CD14-positive monocyte (primary cell): ENCODE measurements around the gene DCUN1D3. TPM values are rescaled to one million over a fixed set of nuclear protein-coding genes. Genes with fewer than 3 reads are reported as not detected.

Experiments
- DNase-seq, 3 donors: peaks; one replicate each; pipeline ENCODE4 v3.0.0-alpha.2; 2011 to 2022
- H2AFZ ChIP-seq: 2 replicates; pipeline ENCODE4 v1.6.0; 2012; ENCODE audit warnings: mild to moderate bottlenecking, low read depth, low read length, inconsistent platforms; ENCODE audit not compliant: insufficient read depth, poor library complexity, severe bottlenecking
- H3K27ac ChIP-seq, 2 donors: 1 replicate in 1 of 2; 2 replicates in 1 of 2; pipeline ENCODE4 v1.5.1; 2012 to 2013; ENCODE audit warnings: low read length in 2 of 2, control low read depth in 1 of 2, inconsistent platforms in 1 of 2, low read depth in 1 of 2, mild to moderate bottlenecking in 1 of 2
- H3K27me3 ChIP-seq, 2 donors: one replicate each; pipeline versions ENCODE4 v1.6.0 to v1.6.1; 2011 to 2013; ENCODE audit warnings: low read length in 2 of 2; ENCODE audit not compliant: control insufficient read depth in 2 of 2, insufficient read depth in 2 of 2
- H3K36me3 ChIP-seq, 2 donors: replicated peaks in 1 of 2; 1 replicate in 1 of 2; 2 replicates in 1 of 2; pipeline versions ENCODE4 v1.5.1 to v1.6.1; 2012 to 2013; ENCODE audit warnings: low read length in 2 of 2, control low read depth in 1 of 2, inconsistent platforms in 1 of 2, mild to moderate bottlenecking in 1 of 2; ENCODE audit not compliant: insufficient read depth in 2 of 2, control insufficient read depth in 1 of 2
- H3K4me1 ChIP-seq, 2 donors: 1 replicate in 1 of 2; 2 replicates in 1 of 2; pipeline versions ENCODE4 v1.5.1 to v1.6.1; 2012 to 2013; ENCODE audit warnings: low read length in 2 of 2, control low read depth in 1 of 2, inconsistent platforms in 1 of 2, mild to moderate bottlenecking in 1 of 2, moderate library complexity in 1 of 2; ENCODE audit not compliant: insufficient read depth in 2 of 2, control insufficient read depth in 1 of 2
- H3K4me2 ChIP-seq: replicated peaks from 2 replicates; pipeline ENCODE3; 2012; ENCODE audit warnings: low read length, moderate library complexity, mild to moderate bottlenecking; ENCODE audit not compliant: poor library complexity, severe bottlenecking; ENCODE audit errors: extremely low read depth
- H3K4me3 ChIP-seq, 3 experiments: fragments of 200-600 bp in 1 of 3; sonication (generic) in 1 of 3; replicated peaks in 1 of 3; 1 replicate in 2 of 3; 2 replicates in 1 of 3; pipeline ENCODE4 v1.5.1; 2011 to 2013; ENCODE audit warnings: low read length in 3 of 3, mild to moderate bottlenecking in 3 of 3, control low read depth in 2 of 3, low read depth in 2 of 3, inconsistent platforms in 1 of 3, moderate library complexity in 1 of 3
- H3K79me2 ChIP-seq: 2 replicates; pipeline ENCODE4 v1.6.0; 2012; ENCODE audit warnings: mild to moderate bottlenecking, control low read depth, inconsistent platforms, low read length, moderate library complexity; ENCODE audit not compliant: insufficient read depth
- H3K9ac ChIP-seq: 2 replicates; pipeline ENCODE4 v1.6.0; 2017; ENCODE audit warnings: low read length, mild to moderate bottlenecking; ENCODE audit not compliant: insufficient read depth, poor library complexity, severe bottlenecking
- H3K9me3 ChIP-seq, 2 donors: replicated peaks in 1 of 2; 1 replicate in 1 of 2; 2 replicates in 1 of 2; pipeline versions ENCODE4 v1.5.1 to v1.6.1; 2012 to 2013; ENCODE audit warnings: low read length in 2 of 2, control low read depth in 1 of 2; ENCODE audit not compliant: control insufficient read depth in 1 of 2, insufficient read depth in 1 of 2
- H4K20me1 ChIP-seq: 2 replicates; pipeline ENCODE4 v1.6.0; 2012; ENCODE audit warnings: mild to moderate bottlenecking, low read length, control low read depth, moderate library complexity; ENCODE audit not compliant: insufficient read depth
- H3K27ac Mint-ChIP-seq, 7 donors: one replicate each; pipeline ENCODE4 v1.8.0; 2020; ENCODE audit warnings: mild to moderate bottlenecking in 7 of 7, mixed read lengths in 7 of 7, moderate library complexity in 6 of 7, inconsistent platforms in 2 of 7
- H3K27me3 Mint-ChIP-seq, 3 donors: one replicate each; pipeline ENCODE4 v1.8.0; 2021 to 2022; ENCODE audit warnings: low read depth in 3 of 3, mild to moderate bottlenecking in 3 of 3, mixed read lengths in 3 of 3, moderate library complexity in 3 of 3, inconsistent platforms in 1 of 3
- H3K36me3 Mint-ChIP-seq, 2 donors: one replicate each; pipeline ENCODE4 v1.8.0; 2020; ENCODE audit warnings: mixed read lengths in 2 of 2, inconsistent platforms in 1 of 2, mild to moderate bottlenecking in 1 of 2
- H3K4me1 Mint-ChIP-seq: one replicate; pipeline ENCODE4 v1.8.0; 2020; ENCODE audit warnings: mild to moderate bottlenecking, mixed read lengths
- H3K4me3 Mint-ChIP-seq, 2 donors: one replicate each; pipeline ENCODE4 v1.8.0; 2020; ENCODE audit warnings: mild to moderate bottlenecking in 2 of 2, mixed read lengths in 2 of 2, moderate library complexity in 1 of 2
- H3K9me3 Mint-ChIP-seq, 7 donors: one replicate each; pipeline ENCODE4 v1.8.0; 2020 to 2022; ENCODE audit warnings: mixed read lengths in 7 of 7, mild to moderate bottlenecking in 6 of 7, moderate library complexity in 6 of 7, inconsistent platforms in 2 of 7
- whole genome bisulfite sequencing: methylation state at CpG from one replicate; pipeline ENCODE4 v1.1.5; 2013; ENCODE audit warnings: missing lambda C conversion rate; ENCODE audit not compliant: insufficient coverage; 5-methylcytosine and 5-hydroxymethylcytosine counted together
- intact Hi-C, 2 donors: fragments of 100-400 bp; cut with micrococcal nuclease; formaldehyde crosslinking; loops; one replicate each; pipeline versions ENCODE4 v1.15.0 to v1.15.1; 2023
- polyA plus RNA-seq, 3 donors: library from polyadenylated mRNA; depleted of rRNA in 1 of 3; unstranded in 2 of 3; stranded (reverse) in 1 of 3; fragments of 300-500 nt in 2 of 3; fragments of >200 nt in 1 of 3; fragmentation: Illumina TruSeq in 2 of 3; gene quantifications; 1 replicate in 2 of 3; 2 replicates in 1 of 3; pipeline ENCODE4 v1.2.3, GENCODE V29; 2012 to 2021
- TF ChIP-seq, protein P1 (sequence below): fragments of 200-600 bp; IDR thresholded peaks from one replicate; pipeline ENCODE4 v1.8.0; 2022; ENCODE audit warnings: antibody characterized with exemption, mild to moderate bottlenecking

DCUN1D3 gene
- polyA plus RNA-seq, 3 donors: 1.0 to 3.4 (median 1.3) TPM

DNA sequence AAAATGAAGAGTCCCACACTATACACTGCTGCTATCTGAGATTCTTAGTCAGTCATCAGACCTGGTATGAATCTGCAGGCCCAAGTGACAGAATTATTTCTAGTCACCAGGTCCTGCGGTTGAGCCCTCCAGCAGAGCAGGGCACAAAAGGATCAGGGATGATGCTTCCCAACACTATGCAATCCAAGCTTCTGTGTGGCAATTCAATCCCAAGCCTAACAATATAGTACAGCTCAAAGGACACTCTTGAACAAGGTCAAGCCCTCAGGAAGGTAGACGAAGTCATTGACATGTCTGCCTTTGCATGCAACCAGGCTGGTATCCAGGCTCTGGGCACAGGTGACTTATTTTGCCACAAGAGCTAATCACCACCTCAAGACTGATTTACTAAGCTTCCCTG lies 5.8 kb downstream of the DCUN1D3 start:
- Mint-ChIP-seq H3K4me3 (peak overlapping the region in 1 of 2 donors; percentile 16), H3K27ac (no peak overlapping the region), H3K9me3 (no peaks in the 10 kb centered on the region), H3K27me3 (no peaks in the 10 kb centered on the region), H3K4me1 (peaks cover 25% of the 10 kb centered on the region), H3K36me3 (peaks cover 49 to 62% of the 10 kb centered on the region in 2 donors)
- intact Hi-C loops: loop anchor here in 1 of 2 donors (10.0 kb wide), 1 partner anchor 150 kb away; the partner anchor contains the start of gene THUMPD1
- H3K27me3 ChIP-seq: no peaks in the 10 kb centered on the region
- no peaks in the 10 kb centered on the region for H3K9me3 ChIP-seq
- H3K4me3 ChIP-seq: no peak overlapping the region
- 80% methylated on average over 2 of the region's 2 CpGs for WGBS
- DNase-seq: no peak
- H4K20me1 ChIP-seq: peaks cover 44% of the 10 kb centered on the region
- H2AFZ ChIP-seq: no peak overlapping the region
- no peak overlapping the region for H3K9ac ChIP-seq
- TF ChIP-seq, protein P1, sequence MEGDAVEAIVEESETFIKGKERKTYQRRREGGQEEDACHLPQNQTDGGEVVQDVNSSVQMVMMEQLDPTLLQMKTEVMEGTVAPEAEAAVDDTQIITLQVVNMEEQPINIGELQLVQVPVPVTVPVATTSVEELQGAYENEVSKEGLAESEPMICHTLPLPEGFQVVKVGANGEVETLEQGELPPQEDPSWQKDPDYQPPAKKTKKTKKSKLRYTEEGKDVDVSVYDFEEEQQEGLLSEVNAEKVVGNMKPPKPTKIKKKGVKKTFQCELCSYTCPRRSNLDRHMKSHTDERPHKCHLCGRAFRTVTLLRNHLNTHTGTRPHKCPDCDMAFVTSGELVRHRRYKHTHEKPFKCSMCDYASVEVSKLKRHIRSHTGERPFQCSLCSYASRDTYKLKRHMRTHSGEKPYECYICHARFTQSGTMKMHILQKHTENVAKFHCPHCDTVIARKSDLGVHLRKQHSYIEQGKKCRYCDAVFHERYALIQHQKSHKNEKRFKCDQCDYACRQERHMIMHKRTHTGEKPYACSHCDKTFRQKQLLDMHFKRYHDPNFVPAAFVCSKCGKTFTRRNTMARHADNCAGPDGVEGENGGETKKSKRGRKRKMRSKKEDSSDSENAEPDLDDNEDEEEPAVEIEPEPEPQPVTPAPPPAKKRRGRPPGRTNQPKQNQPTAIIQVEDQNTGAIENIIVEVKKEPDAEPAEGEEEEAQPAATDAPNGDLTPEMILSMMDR: no peak
- no peak overlapping the region for H3K27ac ChIP-seq
- peaks cover 4 to 21% of the 10 kb centered on the region in 2 donors for H3K4me1 ChIP-seq
- H3K4me2 ChIP-seq: no peak overlapping the region
- peaks cover 52% of the 10 kb centered on the region for H3K79me2 ChIP-seq
- H3K36me3 ChIP-seq: peaks cover 0 to 59% of the 10 kb centered on the region in 2 donors

DNA sequence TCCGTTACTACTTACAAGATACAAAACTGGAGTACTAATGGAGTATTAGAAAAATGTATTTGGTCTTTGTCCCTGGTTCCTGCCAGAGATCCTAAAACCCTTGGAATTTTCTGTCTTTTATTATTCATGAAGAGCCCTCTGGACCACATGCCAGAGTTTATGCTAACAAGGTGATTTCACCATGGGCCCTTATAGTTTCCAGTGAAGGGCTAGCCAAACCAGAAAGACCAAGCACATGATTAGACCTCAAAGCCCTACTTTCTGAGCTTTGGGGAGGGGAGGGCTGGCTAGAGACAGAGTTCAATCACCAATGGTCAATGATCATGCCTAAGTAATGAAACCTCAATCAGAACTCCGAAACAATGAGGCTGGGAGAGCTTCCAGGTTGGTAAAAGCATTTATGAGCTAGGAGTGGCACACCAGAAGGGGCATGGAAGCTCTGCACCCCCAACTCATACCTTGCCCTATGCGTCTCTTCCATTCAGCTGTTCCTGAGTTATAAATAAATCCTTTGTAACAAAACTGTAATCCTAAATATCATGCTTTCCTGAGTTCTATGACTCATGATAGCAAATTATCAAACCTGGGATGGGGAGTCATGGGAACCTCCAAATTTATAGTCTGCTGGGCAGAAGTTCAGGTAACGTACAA lies 10.4 kb downstream of the DCUN1D3 start:
- TF ChIP-seq, protein P1: no peak
- no peak overlapping the region for H3K4me3 Mint-ChIP-seq
- no peaks in the 10 kb centered on the region for H3K27me3 ChIP-seq
- no peak for DNase-seq
- H4K20me1 ChIP-seq: peaks cover 27% of the 10 kb centered on the region
- no peaks in the 10 kb centered on the region for H3K27me3 Mint-ChIP-seq
- no peak overlapping the region for H2AFZ ChIP-seq
- no peak overlapping the region for H3K4me2 ChIP-seq
- no peak overlapping the region for H3K9ac ChIP-seq
- WGBS: 100% methylated on average over 1 of the region's 4 CpGs
- H3K9me3 Mint-ChIP-seq: no peaks in the 10 kb centered on the region
- H3K27ac Mint-ChIP-seq: peak overlapping the region in 1 of 7 donors; percentile 42
- no peak overlapping the region for H3K4me3 ChIP-seq
- no peaks in the 10 kb centered on the region for H3K4me1 ChIP-seq
- H3K36me3 ChIP-seq: peaks cover 0 to 54% of the 10 kb centered on the region in 2 donors
- no peaks in the 10 kb centered on the region for H3K9me3 ChIP-seq
- intact Hi-C loops: loop anchor here in 1 of 2 donors (10.0 kb wide), 1 partner anchor 145 kb away; the partner anchor contains the start of gene THUMPD1
- H3K27ac ChIP-seq: no peak overlapping the region
- peaks cover 24% of the 10 kb centered on the region for H3K79me2 ChIP-seq
- H3K36me3 Mint-ChIP-seq: peaks cover 41 to 46% of the 10 kb centered on the region in 2 donors
- H3K4me1 Mint-ChIP-seq: peaks cover 4% of the 10 kb centered on the region
